ENCODE measurements around the gene HBS1L.

Gene HBS1L

DNA sequence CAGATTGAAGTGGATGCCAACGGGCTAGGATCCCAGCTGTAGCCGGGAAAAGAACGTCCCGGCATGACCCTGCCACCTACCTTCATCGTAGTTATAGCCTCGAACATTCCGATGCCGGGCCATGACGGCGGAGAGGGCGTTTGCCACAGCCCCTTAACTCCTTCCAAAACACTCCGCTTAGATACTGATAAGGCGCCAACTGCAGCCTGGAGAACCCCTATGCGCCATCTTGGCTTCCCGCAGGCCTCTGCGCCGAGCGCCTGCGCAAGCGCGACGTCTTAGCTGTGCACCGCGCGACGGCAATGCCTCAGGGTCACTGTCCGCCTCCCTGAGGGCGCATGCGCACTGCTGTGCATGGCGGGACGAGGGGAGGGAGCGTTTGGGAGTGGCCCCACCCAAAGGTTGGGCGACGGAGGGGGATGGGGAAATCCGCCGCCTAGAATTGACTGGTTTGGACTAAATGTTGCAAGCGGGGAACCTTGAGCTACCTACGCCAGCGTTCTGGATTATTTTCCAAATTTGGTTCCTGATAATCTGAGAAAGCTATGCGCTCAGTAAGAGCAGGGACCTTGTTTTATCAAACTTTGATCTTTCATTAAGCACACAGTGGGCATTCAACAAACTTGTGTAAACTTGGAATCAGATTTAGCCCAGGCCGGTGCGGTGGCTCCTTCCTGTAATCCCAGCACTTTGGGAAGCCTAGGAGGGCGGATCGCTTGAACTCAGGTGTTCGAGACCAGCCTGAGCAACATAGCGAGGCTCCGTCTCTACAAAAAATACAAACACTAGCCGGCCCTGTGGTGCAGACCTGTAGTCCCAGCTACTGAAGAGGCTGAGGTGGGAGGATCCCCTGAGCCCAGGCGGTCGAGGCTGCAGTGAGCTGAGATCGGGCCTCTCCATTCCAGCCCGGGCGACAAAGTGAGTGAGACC lies at the start of gene HBS1L:
HBS1L (minus strand) TSS at position 254 of the 930 bp plus-strand sequence; CDS start at position 123, 131 bp downstream.
- DNase-seq = peak; percentile 80

DNA sequence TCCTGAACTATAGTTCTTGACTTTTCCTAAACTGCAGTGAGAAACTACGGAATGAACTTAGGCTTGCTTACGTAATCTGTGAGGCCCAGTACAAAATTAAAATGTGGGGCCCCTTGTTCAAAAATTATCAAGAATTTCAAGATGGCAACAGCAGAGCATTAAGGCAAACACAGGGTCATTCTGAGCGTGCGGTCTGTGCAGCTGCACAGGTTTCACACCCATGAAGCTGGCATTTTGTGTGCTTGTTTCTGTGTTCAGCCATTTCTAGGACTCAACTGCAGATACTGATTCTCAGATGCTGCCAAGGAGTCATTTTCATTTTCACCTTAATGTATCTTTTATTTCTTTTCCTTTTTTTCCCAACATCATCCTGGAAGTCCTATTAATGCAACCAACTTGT lies 49.6 kb upstream of the HBS1L start:
- DNase-seq = no peak

DNA sequence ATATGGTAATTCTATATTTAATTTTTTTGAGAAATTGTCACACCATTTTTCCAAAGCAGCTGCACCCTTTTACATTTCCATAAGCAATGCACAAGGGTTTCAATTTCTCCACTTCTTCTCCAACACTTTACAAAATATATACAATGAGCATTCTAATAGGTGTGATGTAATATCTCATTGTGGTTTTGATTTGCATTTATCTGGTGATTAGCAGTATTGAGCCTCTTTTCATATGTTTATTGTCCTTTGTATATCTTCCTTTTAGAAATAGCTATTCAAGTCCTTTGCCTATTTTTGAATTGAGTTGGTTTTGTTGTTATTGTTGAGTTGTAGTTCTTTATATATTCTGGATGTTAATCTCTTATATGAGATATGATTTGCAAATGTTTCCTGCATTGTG lies 47.6 kb upstream of the HBS1L start:
- DNase-seq = no peak

DNA sequence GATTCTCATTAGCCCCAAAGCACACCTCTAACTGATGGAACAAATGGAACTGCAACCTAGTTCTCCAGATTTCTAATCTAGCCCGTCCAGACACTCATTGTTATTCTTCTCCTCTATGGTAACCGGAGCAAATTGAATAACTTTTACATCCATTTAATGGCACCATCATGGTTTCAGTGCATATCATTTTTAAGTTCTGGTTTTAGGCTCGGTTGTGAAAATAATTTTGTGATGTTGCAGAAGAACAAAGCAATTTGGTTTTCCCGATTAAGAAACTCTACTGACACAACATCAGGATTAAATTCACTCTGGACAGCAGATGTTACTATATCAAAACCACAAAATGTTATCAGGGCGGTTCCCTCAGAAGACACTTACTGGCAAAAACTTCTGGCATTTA lies 42.5 kb upstream of the HBS1L start:
- no peak for DNase-seq

DNA sequence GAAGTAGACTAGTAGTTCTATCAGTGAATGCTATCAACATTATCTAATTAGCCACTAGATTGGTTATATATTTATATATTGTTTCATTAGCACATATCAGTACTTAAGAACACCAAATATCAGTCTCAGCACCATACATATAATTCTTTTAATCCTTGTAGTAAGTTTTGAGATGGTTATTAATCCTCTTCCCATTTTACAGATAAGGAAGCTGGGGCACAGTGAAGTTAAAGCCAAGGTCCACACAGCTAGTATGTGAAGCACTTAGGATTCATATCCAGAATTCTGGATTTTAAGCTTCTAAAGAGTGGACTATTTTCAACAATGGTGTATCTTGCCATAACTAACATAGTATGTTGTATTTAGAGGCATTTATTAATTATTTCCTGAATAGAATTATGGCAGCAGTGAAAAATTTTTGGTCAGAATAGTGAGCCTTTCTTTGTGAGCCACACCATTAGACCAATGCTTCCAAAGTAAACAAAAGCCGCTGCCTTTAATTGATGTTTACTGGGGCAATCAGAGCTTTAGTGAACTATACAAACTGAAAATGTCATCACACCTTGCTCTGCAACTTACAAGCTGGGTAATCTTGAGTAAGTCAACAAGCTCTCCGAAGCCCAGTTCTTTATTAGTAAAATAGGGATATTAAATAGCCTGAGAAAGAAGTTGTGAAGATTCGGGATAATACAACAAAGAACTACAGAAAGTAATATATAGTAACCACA lies 41.9 kb upstream of the HBS1L start:
- DNase-seq = no peak

DNA sequence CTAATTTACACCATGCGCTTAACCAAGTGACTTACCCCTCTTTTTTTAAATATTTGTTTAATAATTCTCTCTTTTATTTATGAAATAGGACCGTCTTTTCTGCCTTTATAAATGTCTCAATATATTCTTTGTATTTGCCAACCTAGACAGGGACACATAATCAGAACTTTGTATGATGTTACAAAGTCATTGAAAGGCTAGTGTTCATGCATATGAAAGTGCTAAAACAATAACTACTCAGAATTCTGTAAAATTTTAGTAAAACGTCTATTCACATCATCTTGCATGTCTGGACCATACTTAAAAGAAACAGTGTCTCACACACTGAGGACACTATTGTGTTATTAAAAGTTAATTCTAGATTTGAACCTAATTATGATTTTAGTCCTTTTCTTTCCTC lies 41.1 kb upstream of the HBS1L start:
- no peak for DNase-seq

DNA sequence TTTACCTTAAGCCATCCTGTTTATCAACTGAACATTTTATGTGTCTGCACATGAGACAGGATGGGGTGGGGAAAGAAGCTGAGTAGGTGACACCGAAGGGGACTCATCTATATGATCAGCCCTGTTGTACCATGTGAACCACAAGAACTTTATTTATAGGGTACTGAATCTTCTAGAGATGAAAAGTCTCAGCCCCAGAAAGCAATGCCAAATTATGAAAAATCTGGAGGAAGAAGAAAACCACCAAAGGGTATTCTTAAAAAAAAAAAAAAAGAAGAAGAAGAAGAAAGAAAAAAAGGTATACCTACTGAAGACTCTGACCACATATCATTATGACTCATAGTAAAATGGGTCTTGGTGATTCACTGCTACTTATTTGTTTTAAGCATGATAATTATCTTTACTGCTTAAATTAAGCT lies 39.8 kb upstream of the HBS1L start:
- no peak for DNase-seq

DNA sequence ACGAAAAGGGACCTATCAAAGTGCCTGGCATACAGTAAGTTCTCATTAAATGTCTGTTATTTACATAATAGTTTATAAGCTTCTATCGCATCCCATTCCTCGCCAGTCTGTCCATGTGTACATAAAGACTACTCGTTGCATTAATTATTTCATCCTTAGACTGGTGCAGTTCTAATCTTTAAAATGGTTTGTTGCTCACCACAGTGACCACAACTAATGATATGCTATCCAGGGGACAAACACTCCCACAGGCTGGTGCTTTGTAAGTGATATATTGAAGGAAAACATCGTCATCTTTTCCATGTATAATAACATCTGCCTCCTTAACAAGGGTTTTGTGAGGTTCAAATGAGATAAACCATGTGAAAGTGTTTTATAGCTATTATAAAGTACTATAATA lies 39.0 kb upstream of the HBS1L start:
- no peak for DNase-seq

DNA sequence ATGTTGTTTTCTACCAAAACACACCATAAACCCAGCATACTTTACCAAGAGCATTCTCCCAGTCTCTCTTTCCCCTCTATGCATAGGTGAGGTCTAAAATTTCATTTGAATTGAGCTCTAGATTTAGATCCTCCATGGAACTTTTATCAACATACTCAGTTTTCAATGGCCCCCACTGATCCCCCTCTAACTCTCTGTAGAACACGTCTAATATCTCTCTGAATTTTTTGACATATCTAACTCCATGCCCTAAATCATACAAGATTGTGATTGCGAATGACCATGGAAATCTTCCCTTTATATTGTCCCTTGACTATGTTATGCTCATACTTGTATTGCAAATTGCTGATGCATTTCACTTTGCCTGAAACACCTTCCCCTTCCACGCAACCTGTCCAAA lies 38.1 kb upstream of the HBS1L start:
- DNase-seq = no peak

DNA sequence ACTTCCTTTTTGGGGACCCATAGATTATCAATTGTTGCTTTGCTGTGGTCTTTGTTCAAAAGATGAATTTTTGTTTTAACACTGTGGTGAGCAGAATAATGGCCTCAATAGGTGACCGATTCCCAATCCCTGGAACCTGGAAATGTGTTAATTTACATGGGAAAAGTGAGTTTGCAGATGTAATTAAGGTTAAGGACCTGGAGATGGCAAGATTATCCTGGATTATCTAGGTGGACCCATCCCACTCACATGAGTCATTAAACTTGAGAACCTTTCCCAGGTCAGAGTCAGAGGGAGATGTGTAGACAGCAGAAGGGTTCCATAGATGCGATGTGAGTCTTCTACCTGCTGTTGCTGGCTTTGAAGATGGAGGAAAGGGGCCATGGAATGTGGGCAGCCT lies 36.2 kb upstream of the HBS1L start:
- no peak for DNase-seq

DNA sequence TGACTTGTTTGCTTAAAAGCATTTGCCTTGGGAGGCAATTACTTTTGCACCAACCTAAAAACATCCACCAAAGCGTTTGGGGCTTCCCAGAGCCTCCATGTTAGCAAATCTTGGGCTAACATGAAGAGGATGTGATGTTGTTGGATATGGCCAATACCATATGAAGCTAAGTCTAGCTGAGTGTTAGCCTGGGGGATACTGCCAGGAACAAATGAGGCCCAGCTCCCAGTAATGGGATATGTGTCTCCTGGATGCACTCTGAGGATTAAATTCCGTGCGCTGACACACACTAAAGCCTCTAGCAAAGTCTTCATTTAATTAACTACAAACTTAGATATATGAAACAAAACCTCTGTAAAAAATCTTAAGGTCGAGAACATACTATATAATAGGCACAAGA lies 35.3 kb upstream of the HBS1L start:
- no peak for DNase-seq

DNA sequence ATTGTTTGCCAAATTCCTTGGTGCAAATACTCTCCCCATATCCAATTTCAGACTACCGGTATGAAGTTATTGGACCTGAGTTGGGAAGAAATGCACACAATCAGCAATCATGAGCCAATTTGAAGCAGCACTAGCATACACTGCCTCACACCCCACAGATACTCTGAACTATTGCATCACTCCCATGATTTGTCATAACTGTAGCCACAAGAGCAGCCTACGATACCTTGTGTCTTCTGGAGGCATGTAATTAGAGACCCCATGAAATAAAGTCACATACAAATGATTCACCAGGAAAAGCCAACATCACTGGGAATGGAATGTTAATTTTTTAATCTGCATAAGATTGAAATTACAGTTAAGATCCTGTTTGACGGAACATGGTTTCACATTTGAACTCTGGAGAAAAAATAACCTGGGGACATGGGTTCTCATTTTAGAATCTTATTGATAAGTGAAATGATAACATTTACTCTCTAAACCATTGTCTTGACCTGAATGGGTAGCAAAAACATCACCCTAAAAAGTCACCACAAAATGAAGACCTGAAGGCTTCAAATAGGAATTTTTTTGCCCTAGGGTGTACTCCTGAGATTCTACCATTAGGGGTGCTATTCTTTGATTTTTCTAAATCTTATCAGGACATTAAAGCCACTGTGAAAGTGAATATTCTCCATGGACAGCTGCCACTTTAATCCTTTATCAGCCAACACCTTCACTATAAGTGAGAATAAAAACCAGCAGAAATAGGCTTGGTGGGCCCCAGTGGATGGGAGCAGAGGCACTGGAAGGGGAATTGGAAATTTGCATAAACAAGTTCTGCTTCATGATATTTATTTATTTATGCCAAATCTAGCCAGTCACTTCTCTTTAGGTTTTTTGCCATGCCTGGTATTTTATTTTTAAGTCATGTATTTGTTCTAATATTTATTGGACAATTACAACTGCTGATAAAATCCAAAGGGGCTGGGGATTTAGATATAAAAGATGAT lies 34.5 kb upstream of the HBS1L start:
- DNase-seq = no peak

DNA sequence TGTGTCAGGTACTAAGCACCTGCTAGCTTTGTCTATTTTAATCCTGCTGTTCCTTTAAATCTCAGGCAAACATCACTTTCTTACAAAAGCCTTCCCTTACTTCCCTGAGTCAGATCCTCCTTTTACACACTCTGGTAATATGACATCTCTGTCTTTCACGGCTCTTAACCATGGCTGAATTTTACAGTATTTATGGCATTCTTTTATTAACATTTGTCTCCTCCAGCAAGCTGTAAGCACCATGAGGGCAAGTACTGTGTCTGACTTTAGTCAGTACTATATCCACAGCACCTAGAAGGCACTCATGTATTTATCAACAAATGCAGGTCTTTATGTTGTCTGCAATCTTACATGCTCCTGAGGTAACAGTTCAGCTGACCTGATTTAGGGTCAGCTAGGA lies 33.7 kb upstream of the HBS1L start:
- DNase-seq = no peak

DNA sequence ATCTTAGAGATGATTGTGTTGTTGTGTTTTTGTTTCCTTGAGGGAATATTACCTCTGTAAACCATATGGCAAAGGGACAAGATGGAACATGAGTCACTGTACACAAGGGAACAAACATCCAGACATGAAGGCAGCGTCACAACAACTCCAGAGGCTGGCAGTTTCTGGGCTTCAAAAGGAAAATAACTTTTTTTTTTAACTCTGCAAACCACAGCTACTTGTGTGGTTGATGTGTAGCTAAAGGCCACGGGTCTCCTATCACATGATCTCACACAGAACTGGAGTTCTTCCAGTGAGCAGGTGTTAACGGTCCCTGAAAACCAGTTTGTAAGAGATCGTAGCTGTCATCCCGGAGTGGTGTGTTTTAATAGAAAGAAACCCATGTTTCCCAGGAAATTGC lies 33.2 kb upstream of the HBS1L start:
- no peak for DNase-seq

DNA sequence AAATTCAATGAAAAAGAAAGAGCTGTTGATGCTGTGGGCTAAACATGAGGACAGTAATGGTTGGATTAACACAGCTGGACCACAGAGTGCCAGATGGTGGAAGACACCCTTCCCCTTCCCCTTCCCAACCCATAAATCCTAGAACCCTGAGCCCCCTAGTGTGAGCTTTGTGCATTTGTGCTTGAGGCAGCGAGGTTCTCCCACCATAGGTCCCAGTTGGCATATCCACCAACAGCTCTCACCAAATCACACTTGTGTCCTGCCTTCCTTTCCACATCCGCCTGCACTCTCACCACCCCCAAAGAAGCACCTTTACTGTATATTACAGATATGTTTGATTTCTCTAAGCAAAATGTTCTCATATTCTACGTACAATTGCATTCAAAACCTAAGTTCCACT lies 32.8 kb upstream of the HBS1L start:
- DNase-seq = no peak

DNA sequence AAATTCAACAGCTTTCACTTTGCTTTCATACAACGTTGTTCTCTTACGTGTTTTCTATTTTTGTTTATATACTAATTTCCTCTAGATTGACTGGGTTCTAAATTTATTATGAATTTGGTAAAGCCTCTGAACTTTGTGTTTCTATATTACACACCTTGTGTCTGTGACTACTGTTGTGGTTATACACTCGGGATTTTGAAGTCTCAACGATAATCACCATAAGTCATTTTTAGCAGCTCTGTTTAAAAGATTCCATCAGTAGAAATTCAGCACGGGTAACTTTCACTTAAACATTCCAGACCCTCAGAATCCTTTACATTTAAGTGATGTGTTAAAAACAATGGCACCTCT lies 31.8 kb upstream of the HBS1L start:
- DNase-seq = no peak

DNA sequence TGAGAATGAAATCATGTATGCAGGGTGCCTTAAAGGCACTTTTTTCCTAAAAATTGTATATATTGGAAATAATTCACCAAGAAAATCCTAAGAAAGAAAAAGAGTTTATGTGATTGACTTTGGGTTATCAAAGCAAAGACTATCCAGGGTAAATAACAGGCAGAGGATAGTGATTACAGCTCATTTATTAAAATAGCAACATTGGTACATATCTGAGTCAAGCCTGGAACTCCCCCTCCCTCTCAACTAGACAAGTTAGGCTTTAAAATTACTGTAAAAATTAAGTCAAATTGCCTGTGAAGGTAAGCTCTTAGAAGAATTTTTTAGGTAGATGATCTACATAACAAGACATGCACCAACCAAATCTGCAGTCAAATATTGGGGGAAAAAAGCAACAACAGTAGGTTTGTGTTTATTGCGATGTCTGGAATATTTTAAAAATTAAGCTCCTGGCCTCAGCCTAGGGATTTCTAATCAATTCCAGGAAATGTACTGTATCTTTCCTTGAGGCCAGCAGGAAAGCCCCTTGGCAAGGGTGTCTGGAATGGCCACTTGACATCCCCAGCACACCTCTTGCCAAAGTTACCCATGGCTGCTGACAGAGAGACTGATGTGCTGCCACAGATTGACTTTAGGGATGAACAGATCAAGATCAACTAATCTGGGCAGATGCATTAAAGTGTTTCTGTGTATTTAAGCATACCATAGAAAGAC lies 31.2 kb upstream of the HBS1L start:
- no peak for DNase-seq

DNA sequence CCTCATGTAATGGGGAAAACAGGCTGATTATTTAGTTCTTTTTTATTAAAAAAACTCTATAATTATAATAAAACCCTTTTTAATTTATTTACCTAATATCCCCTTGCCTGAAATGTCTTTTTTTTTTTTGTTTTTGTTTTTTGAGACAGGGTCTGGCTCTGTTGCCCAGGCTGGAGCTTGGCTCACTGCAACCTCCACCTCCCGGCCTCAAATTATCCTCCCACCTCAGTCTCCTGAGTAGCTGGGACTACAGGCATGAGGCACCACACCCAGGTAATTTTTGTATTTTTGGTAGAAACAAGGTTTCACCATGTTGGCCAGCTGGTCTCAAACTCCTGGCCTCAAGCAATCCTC lies 30.3 kb upstream of the HBS1L start:
- DNase-seq = no peak

DNA sequence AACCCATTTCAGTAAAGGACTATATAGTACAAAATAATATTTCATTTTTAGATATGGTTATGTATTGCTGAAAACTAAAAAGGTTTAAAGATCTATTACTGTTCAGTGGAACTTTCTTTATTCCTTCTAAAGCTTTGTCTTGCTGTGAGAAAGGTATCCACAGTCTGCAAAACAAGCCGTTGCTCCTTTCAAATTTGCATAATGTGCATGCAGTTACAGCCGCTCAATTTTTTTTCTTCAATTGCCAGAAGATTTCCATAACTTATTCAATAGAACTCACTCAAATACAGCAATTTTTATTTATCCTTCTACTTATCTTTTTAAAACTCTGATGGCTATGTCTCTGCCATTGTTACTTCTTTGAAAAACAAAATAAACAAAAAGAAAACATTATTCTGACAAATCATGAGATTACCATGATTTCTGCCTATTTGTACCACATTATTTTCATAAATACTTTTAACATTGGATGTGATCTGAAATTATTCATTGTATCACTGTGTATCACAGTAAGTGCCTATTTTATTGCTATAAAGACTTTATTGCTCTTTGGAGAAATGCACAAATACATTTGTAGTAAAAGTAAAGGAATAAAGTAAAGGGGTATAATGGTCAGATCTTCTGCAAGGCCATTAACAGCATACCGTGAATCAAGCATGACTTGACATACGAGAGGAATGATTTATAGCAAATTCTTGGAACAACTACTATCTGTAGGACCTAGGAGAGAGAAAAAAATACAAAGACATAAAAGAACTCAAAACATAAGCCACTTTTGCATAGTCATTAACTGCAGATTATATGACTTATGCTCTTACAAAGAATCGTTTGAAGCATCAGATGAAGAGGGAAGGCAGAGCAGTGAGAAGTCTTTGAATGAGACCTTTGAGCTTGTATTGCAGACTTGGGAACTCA lies 29.6 kb upstream of the HBS1L start:
- no peak for DNase-seq

DNA sequence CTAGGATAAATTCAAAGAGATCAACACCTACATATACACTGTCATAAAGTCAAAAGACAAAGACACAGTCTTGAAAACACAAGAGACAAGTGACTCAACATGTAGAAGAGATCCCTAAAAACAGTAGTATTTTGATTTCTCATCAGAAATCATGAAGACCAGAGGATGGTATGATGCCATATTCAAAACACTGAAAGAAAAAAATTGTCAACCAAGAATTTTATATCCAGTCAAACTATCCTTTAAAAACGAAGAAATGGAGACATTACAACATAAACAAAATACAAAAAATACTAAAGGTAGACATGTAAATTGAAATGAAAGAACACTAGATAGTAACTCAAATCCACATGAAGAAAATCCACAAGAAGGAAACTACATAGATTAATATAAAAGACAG lies 27.3 kb upstream of the HBS1L start:
- no peak for DNase-seq

DNA sequence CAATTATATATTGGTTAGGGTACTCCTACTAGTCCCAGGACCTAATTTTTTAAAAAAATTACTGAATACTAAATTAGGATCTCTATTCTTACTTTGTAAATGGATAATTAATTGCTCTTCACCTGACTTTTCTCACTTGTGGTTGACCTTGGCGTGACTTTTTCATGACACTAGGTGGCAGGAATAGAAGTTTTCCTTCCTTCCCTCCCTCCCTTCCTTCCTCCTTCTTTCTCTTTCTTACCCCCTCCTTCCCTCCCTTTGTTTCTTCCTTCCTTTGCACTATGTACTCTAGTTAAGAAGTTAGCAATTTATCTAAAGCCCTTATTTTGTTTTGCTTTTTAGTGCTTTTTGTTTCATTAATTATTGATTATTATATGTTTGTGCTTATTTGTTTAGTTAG lies 20.4 kb upstream of the HBS1L start:
- DNase-seq = no peak

Measured in cortex of kidney (tissue), 1 donor.